B cell (primary cell): ENCODE data around the gene ATXN7L3B. TPM values are rescaled to one million over a fixed set of nuclear protein-coding genes. Genes with fewer than 3 reads are reported as not detected.

ENCODE experiments used
- ATAC-seq: fragments of 200-7000 bp; cut with Tn5 transposase; one replicate; pipeline ENCODE4 v1.10.0; 2021; ENCODE audit warnings: low read depth, mild to moderate bottlenecking, moderate number of reproducible peaks, moderate library complexity
- CTCF ChIA-PET: fragments of 350-600 bp; sonication (Branson Sonifier 250); formaldehyde crosslinking; loops from one replicate; lab custom pipeline; 2021; ENCODE audit warnings: antibody characterized with exemption, inconsistent platforms; lab: Charles Lee
- POLR2A ChIA-PET: fragments of 350-600 bp; sonication (Branson Sonifier 250); formaldehyde crosslinking; loops from one replicate; lab custom pipeline; 2021; ENCODE audit warnings: antibody characterized with exemption; lab: Charles Lee
- DNase-seq: peaks from one replicate; pipeline ENCODE4 v3.0.0; 2013
- H2AFZ ChIP-seq: 2 replicates; pipeline ENCODE4 v1.6.1; 2012; ENCODE audit warnings: mild to moderate bottlenecking, low read depth, low read length; ENCODE audit not compliant: insufficient read depth, poor library complexity, severe bottlenecking
- H3K27ac ChIP-seq, 2 donors: 1 replicate in 1 of 2; 2 replicates in 1 of 2; pipeline ENCODE4 v1.5.1; 2012 to 2013; ENCODE audit warnings: low read length in 2 of 2, mild to moderate bottlenecking in 2 of 2, moderate library complexity in 1 of 2
- H3K27me3 ChIP-seq, 4 experiments: fragments of 200-600 bp in 1 of 4; sonication (generic) in 1 of 4; replicated peaks in 1 of 4; 1 replicate in 2 of 4; 2 replicates in 2 of 4; pipeline versions ENCODE4 v1.6.1 to v1.7.0; 2013 to 2016; ENCODE audit warnings: low read length in 3 of 4, mild to moderate bottlenecking in 2 of 4, mixed read lengths in 1 of 4, moderate library complexity in 1 of 4; ENCODE audit not compliant: insufficient read depth in 4 of 4, control insufficient read depth in 3 of 4; ENCODE audit errors: control extremely low read depth in 1 of 4
- H3K36me3 ChIP-seq, 2 experiments: replicated peaks in 1 of 2; 1 replicate in 1 of 2; 2 replicates in 1 of 2; pipeline versions ENCODE4 v1.6.1 to v1.7.1; 2013; ENCODE audit warnings: low read length in 1 of 2; ENCODE audit not compliant: insufficient read depth in 2 of 2, control insufficient read depth in 1 of 2; ENCODE audit errors: control extremely low read depth in 1 of 2, extremely low read depth in 1 of 2
- H3K4me1 ChIP-seq, 2 donors: fragments of 200-600 bp in 1 of 2; sonication (generic) in 1 of 2; 1 replicate in 1 of 2; 2 replicates in 1 of 2; pipeline versions ENCODE4 v1.5.1 to v1.6.1; 2013 to 2017; ENCODE audit warnings: low read length in 2 of 2; ENCODE audit not compliant: control insufficient read depth in 2 of 2, insufficient read depth in 2 of 2
- H3K4me2 ChIP-seq: replicated peaks from 2 replicates; pipeline ENCODE3; 2012; ENCODE audit warnings: mild to moderate bottlenecking, low read depth, low read length; ENCODE audit not compliant: poor library complexity, severe bottlenecking
- H3K4me3 ChIP-seq, 5 experiments: fragments of 200-600 bp in 1 of 5; sonication (generic) in 1 of 5; 1 replicate in 3 of 5; 2 replicates in 2 of 5; pipeline versions ENCODE4 v1.5.1 to v1.7.0; 2011 to 2016; ENCODE audit warnings: low read length in 4 of 5, mild to moderate bottlenecking in 4 of 5, low read depth in 2 of 5, control low read depth in 1 of 5, moderate library complexity in 1 of 5; ENCODE audit not compliant: insufficient read depth in 1 of 5; ENCODE audit errors: control extremely low read depth in 1 of 5, extremely low read depth in 1 of 5
- H3K79me2 ChIP-seq: fragments of 200-600 bp; sonication (generic); one replicate; pipeline ENCODE4 v1.6.0; 2016; ENCODE audit warnings: low read length; ENCODE audit not compliant: control insufficient read depth, insufficient read depth
- H3K9ac ChIP-seq: fragments of 200-600 bp; sonication (generic); 2 replicates; pipeline ENCODE4 v1.6.1; 2017; ENCODE audit warnings: mild to moderate bottlenecking, low read length, moderate library complexity
- H3K9me3 ChIP-seq, 3 donors: one replicate each; pipeline versions ENCODE4 v1.6.1 to v1.7.1; 2013; ENCODE audit warnings: low read length in 2 of 3; ENCODE audit not compliant: control insufficient read depth in 2 of 3, insufficient read depth in 1 of 3; ENCODE audit errors: control extremely low read depth in 1 of 3
- H4K20me1 ChIP-seq: 2 replicates; pipeline ENCODE4 v1.6.0; 2012; ENCODE audit warnings: mild to moderate bottlenecking, low read length; ENCODE audit not compliant: insufficient read depth, control insufficient read depth, poor library complexity, severe bottlenecking
- H3K27ac Mint-ChIP-seq: one replicate; pipeline ENCODE4 v1.8.0; 2021; ENCODE audit warnings: mixed read lengths
- H3K27me3 Mint-ChIP-seq: one replicate; pipeline ENCODE4 v1.8.0; 2021; ENCODE audit warnings: mixed read lengths
- H3K4me1 Mint-ChIP-seq: one replicate; pipeline ENCODE4 v1.8.0; 2021; ENCODE audit warnings: mixed read lengths
- H3K4me3 Mint-ChIP-seq: one replicate; pipeline ENCODE4 v1.8.0; 2021; ENCODE audit warnings: mixed read lengths
- H3K9me3 Mint-ChIP-seq: one replicate; pipeline ENCODE4 v1.8.0; 2022; ENCODE audit warnings: mixed read lengths; ENCODE audit not compliant: insufficient read depth
- EZH2 ChIP-seq: IDR thresholded peaks from 2 replicates; pipeline ENCODE4 v1.6.1; 2012; ENCODE audit warnings: borderline replicate concordance, low read depth, mild to moderate bottlenecking, moderate library complexity, low read length; ENCODE audit not compliant: insufficient read depth, poor library complexity, severe bottlenecking
- WGBS: methylation state at CpG from one replicate; pipeline ENCODE4 v1.1.5; 2013; ENCODE audit warnings: missing lambda C conversion rate; ENCODE audit not compliant: insufficient coverage; 5-methylcytosine and 5-hydroxymethylcytosine counted together
- intact Hi-C: fragments of 100-400 bp; cut with micrococcal nuclease; formaldehyde crosslinking; loops from one replicate; pipeline ENCODE4 v1.10.0; 2022
- polyA plus RNA-seq: library from polyadenylated mRNA; depleted of rRNA; stranded (reverse); fragments of >200 nt; gene quantifications from 2 replicates; pipeline ENCODE4 v1.2.3, GENCODE V29; 2012
- total RNA-seq, 2 donors: library from RNA; stranded (reverse); fragments of 120-200 nt in 1 of 2; gene quantifications; 1 replicate in 1 of 2; 2 replicates in 1 of 2; pipeline versions ENCODE4 v1.2.3 to v1.2.4, GENCODE V29; 2013 to 2022
- TF ChIP-seq, protein P1 (sequence below): fragments of 200-600 bp; IDR thresholded peaks from one replicate; pipeline ENCODE4 v1.8.0; 2022; ENCODE audit warnings: antibody characterized with exemption, mild to moderate bottlenecking

ATXN7L3B gene
- total and polyA plus RNA-seq, 2 donors (not counting 1 experiment from before 2014, with no cell fraction given): 15.0 to 38.6 TPM

DNA sequence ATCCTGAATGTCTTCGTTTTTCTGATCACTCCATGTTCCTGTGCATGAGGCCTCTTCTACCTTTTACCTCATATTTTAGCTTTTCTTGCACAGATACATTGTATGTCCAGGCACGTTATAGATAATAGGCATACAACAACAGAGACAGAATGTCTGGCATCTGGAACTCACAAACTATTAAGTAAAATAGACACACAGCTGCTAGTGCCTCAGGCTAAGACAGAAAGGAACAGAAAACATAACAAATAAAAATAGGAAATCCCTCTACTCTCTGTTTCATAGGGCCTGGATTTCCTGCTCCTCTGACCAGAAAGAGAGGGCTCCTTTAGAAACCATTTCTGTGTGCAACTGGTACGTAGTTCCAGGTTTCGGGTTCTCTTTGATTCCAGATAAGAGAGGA lies 48.6 kb downstream of the ATXN7L3B start:
- H3K9me3 Mint-ChIP-seq: no peaks in the 10 kb centered on the region
- TF ChIP-seq, protein P1, sequence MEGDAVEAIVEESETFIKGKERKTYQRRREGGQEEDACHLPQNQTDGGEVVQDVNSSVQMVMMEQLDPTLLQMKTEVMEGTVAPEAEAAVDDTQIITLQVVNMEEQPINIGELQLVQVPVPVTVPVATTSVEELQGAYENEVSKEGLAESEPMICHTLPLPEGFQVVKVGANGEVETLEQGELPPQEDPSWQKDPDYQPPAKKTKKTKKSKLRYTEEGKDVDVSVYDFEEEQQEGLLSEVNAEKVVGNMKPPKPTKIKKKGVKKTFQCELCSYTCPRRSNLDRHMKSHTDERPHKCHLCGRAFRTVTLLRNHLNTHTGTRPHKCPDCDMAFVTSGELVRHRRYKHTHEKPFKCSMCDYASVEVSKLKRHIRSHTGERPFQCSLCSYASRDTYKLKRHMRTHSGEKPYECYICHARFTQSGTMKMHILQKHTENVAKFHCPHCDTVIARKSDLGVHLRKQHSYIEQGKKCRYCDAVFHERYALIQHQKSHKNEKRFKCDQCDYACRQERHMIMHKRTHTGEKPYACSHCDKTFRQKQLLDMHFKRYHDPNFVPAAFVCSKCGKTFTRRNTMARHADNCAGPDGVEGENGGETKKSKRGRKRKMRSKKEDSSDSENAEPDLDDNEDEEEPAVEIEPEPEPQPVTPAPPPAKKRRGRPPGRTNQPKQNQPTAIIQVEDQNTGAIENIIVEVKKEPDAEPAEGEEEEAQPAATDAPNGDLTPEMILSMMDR: no peak
- TF ChIP-seq EZH2: no peak
- Histone ChIP-seq H3K9ac (no peak overlapping the region), H2AFZ (no peak overlapping the region), H3K4me2 (no peak overlapping the region), H3K27me3 (no peaks in the 10 kb centered on the region), H3K79me2 (no peaks in the 10 kb centered on the region), H3K4me1 (no peaks in the 10 kb centered on the region), H3K4me3 (no peak overlapping the region), H3K9me3 (no peaks in the 10 kb centered on the region), H3K36me3 (no peaks in the 10 kb centered on the region), H4K20me1 (no peaks in the 10 kb centered on the region), H3K27ac (no peak overlapping the region)
- ChIA-PET POLR2A (no interaction called here), CTCF (no interaction called here)
- intact Hi-C loops: no loop called here
- H3K27ac Mint-ChIP-seq: no peak overlapping the region
- ATAC-seq (no peak), DNase-seq (no peak)
- no peaks in the 10 kb centered on the region for H3K27me3 Mint-ChIP-seq
- H3K4me3 Mint-ChIP-seq: no peak overlapping the region
- 100% methylated on average over 4 of the region's 4 CpGs for WGBS
- H3K4me1 Mint-ChIP-seq: no peaks in the 10 kb centered on the region
